ENCODE results near the gene URI1. TPM values are rescaled to one million over a fixed set of nuclear protein-coding genes. Genes with fewer than 3 reads are reported as not detected.

Gene URI1
- total RNA-seq, 2 experiments from 2014 or later, result 67.4 to 69.4 TPM

DNA sequence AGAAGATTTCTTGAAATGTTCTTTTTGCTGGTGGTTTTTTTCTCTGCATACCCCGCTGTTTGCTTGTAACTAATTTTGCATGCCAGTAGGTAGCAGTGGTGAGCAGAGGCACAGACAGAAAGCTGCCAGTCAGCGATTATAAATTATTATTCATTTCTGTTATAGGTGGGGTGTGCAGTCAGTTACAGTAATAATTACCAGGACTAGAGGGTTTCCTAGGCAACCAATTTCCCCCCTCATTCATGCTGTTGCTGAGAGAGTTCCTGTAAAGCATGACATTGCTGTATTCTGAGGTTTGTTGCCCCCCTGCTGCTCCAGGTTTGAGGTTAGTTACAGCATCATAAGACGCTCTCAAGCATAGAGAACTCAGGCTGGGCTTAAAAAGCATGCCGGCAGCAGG is 104.5 kb downstream of the URI1 start:
- ChIA-PET CTCF (no interaction called here), POLR2A (no interaction called here)

- CTCF ChIA-PET, result no interaction called here
These were observed 105.4 kb downstream of the URI1 start for GRCh38 chr19:30047432-30047831.

GRCh38 chr19:30049226-30049625 is 107.2 kb downstream of the URI1 start:
- POLR2A ChIA-PET, result no interaction called here
- CTCF ChIA-PET, result no interaction called here

More at GRCh38 chr19:30047432-30047831, 105.4 kb downstream of the URI1 start:
- POLR2A ChIA-PET, result no interaction called here

GRCh38 chr19:30049846-30050667 is 108.0 kb downstream of the URI1 start:
- POLR2A ChIA-PET, result no interaction called here
- CTCF ChIA-PET, result no interaction called here

GRCh38 chr19:30052122-30053075 is 110.4 kb downstream of the URI1 start:
- ChIA-PET POLR2A (no interaction called here), CTCF (interaction anchor here (0.7 kb wide), 1 partner anchor 820 kb away, joined by 3 read pairs; no protein-coding TSS in a partner anchor)

DNA sequence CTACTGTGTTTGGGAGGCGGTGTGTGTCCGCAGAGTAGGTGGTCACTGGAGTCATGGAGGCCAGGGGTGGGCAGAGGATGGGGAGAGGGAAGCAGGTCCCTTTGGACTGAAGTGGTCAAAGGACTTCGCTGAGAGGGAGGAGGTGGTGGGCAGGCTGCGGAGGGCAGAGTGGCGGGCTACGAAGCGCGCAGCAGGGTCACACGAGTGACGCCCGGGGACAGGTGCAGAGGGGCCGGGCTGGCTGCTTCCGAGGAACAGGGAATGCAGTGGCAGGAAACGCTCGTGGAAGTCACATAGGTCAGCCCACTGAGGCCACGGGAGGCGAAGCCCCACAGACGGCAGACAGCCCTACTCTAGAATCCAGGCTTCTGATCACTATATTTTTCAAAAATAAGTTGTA is 111.5 kb downstream of the URI1 start:
- CTCF ChIA-PET, result no interaction called here
- POLR2A ChIA-PET, result no interaction called here

DNA sequence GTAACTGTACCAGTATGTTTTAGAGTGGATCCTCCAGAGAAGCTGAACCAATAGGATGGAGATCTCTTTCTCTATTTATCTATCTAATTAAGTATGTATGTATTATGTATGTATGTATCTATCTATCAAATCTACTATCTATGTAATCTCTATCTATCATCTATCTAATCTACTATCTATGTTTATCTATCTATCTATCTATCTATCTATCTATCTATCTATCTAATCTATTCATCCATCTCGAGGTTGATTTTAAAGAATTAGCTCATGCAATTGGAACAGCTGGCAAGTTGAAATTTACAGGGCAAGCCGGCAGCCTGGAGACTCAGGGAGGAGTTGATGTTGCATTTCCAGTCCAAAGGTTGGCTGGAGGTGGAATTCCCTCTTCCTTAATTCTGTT is 112.2 kb downstream of the URI1 start:
- ChIA-PET CTCF (no interaction called here), POLR2A (no interaction called here)

- ChIA-PET POLR2A (no interaction called here), CTCF (no interaction called here)
These were observed 114.5 kb downstream of the URI1 start for GRCh38 chr19:30056580-30056979.

- ChIA-PET CTCF (no interaction called here), POLR2A (no interaction called here)
These were observed 117.9 kb downstream of the URI1 start for GRCh38 chr19:30059741-30060457.

- ChIA-PET CTCF (no interaction called here), POLR2A (no interaction called here)
These were observed 118.6 kb downstream of the URI1 start for GRCh38 chr19:30060531-30061222.

GRCh38 chr19:30061223-30062064 is 119.4 kb downstream of the URI1 start:
- CTCF ChIA-PET, result no interaction called here
- POLR2A ChIA-PET, result no interaction called here

- ChIA-PET CTCF (no interaction called here), POLR2A (no interaction called here)
These were observed 120.2 kb downstream of the URI1 start for GRCh38 chr19:30062065-30062906.

DNA sequence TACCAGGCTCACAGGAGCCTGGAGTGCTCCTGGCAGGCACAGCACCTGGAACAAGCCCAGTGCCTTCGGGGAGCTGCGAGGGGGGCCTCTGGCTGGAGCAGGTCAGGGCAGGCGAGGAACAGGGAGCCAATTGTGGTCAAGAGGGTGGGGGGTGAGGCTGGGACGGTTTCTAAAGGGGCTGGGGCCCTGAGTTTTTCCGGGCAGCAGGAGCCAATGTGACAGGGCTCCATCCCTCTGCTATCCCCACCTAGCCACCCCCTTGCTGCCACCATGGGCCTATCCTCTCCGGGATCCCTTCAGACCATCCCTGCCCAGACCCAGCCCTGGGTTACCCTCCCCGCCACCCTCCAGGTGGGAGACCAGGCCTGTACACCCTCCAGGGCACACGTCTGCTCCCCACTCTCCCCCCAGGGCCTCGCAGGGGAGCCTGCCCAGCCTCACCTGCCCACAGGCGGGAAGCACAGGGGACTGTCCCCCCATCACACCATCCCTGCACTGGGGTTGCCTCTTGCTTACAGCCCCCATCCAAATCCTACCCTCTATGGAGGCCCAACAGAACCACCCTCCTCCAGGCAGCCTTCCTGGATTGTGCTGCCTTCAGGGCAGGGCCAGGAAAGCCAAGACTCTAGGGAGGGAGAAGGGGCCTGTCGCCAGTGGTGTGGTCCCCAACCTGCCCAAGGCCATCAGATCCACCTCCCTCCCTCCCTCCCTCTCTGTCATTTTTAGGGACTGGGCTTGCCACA is 121.0 kb downstream of the URI1 start:
- ChIA-PET POLR2A (no interaction called here), CTCF (no interaction called here)

DNA sequence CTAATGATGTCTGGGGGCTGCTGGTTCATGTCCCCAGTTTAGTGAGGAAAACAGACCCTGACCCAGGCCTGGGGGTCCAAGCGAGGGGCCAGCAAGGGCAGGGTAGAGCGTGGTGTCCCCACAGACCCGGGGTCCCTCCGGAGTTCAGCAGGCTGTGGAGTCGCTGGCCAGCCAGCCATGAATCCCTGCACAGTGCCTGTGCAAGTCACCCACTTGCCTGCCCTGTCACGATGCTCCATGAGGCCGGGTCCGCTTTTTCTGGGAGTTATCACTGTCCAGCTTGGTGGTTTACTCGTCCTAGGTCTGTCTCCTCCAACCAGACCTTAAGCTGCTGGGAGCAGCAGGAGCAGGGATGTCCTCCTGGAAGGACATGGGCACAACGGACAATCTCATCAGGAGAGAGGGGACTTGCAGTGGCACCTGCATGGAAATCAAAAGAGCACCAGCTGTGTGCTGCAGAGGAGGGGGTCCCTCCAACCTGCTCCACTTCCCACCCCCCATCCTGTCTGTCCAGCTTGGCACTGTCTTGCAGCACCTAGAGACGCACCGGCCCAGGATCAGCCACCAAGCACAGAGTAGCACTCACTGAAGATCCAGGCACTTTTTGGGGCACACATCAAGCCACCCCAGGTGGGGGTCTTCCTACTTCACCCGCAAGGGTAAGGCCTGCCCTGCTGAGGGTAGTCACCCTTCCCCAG is 121.8 kb downstream of the URI1 start:
- CTCF ChIA-PET, result no interaction called here
- POLR2A ChIA-PET, result no interaction called here

DNA sequence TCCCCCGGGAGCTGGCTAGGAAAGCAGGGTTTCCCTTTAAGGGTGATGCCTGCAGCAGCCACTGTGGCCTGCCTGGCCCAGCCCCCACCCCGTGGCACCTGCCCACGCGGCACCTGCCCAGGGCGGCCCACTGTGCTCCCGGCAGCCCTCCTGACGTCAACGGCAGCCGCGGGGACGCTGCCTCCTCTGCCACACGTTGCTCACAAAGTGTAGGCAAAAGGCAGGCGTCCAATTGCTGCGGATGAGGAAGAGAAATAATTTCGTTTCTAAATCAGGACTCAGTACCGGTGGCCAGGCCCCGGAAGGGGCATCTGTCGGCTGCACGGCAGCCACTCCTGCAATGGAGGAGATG is 122.3 kb downstream of the URI1 start:
- ChIA-PET POLR2A (no interaction called here), CTCF (no interaction called here)

DNA sequence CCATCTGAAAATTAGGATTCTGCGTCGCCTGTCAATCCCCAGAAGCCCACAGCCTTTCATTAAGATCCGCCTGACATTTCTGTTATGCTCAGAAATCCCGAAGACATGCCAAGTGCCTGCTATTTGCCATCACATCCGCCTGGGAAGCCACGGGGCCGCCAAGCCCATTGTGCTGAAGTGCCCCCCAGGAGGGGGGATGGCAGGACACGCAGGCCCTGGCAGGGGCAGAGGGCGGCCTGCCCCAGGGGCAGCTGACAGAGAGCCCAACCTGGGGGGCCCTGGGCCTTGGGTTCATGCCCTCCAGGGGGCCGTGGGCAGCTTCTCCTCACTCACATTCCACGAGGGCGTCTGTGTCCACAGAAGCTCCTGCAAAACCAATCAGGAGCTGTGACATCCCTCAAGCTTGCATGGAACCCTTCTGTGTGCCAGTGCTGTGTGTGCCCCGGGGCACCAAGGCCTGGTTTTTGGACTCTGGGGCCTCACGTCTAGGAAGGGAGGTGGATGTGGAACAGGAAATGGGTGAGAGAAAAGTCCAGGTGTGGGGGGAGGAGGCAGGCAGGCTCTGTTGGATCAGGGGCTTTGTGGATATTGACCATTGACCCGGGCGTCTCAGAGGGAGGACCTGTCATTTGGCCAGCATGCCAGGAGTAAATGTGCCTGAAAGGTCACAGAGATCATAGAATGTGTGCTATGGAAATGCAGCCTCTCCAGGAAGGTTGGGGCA is 122.9 kb downstream of the URI1 start:
- ChIA-PET CTCF (no interaction called here), POLR2A (no interaction called here)

Measured in activated CD8-positive, alpha-beta memory T cell treated with anti-CD3 and anti-CD28 coated beads for 36 hours (primary cell).